Cardiac fibroblast (primary cell): ENCODE measurements around the gene KRT36.

ENCODE experiments used
- DNase-seq, 2 donors: peaks; one replicate each; pipeline versions ENCODE4 v3.0.0 to v3.0.0-alpha.2; 2010; ENCODE audit warnings: low read depth in 2 of 2
- H3K4me3 ChIP-seq, 2 donors: replicated peaks in 1 of 2; 1 replicate in 1 of 2; 2 replicates in 1 of 2; pipeline ENCODE4 v1.5.1; 2011; ENCODE audit warnings: low read depth in 2 of 2, low read length in 2 of 2, mild to moderate bottlenecking in 2 of 2, moderate library complexity in 1 of 2
- CTCF ChIP-seq: IDR thresholded peaks from one replicate; pipeline ENCODE4 v1.5.1; 2011; ENCODE audit warnings: low read depth, mild to moderate bottlenecking, low read length, inconsistent platforms

KRT36 gene

DNA sequence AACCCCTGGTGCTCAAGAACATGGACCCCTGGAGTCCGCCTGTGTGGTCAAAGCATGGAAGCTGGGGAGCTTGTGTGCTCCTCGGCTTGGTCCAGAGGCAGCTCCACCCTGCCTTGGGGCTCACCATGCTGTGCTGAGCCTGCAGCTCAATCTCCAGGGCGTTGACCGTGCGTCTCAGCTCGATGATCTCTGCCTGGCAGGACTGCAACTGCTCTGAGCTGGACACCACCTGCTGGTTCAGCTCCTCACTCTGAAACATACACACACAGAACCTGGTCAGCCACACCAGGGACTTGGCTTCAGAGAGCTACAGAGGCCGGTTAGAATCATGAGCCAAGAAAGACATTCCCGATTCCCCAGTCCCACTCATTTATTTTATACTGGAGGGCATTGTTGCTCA is 11.5 kb downstream of the KRT36 start:
- no peak overlapping the region for H3K4me3 ChIP-seq
- DNase-seq = no peak
- no peak for TF ChIP-seq CTCF

- DNase-seq = no peak
- H3K4me3 ChIP-seq = no peak overlapping the region
- TF ChIP-seq CTCF = no peak
These were observed 12.6 kb downstream of the KRT36 start for GRCh38 chr17:41476866-41477815.

DNA sequence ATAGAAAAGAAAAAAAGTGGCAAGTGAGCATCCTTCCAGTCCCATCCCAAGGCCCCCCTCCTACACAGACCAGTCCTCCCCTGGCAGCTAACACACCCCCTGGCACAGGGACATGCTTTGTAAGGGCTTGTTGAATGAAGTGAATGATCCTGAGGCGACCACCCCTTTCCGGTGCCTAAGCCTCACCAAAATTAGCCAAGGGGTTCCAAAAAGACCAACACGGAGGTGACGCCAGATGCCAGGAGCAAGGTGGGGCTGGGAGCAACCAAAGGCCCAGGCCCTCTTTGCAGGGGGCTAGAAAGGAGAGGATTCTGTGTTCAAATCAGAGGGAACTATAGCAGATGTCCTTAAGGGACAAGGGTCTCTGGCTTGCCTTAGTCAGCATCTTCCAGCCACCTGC is 14.3 kb downstream of the KRT36 start:
- TF ChIP-seq CTCF = no peak
- DNase-seq = no peak
- H3K4me3 ChIP-seq = no peak overlapping the region

DNA sequence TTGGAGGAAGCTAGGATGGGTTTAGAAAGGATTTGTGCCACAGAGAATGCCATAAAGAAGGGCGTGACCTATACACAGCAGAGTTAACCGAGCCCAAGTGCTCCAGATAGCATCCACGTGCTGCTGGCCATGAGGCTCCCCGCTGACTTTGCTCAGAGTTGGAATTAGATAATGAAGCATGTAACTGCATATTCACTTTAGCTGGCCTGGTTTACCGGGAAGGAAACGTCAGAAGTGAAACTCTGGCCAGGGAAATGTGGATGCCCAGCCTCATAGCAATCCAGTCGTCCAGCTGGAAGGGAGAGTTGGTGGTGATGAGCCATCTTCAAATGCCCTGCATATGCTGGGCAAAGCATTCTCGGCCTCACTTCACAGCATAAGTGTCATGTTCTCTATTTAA is 14.8 kb downstream of the KRT36 start:
- TF ChIP-seq CTCF = no peak
- DNase-seq = peak in 1 of 2 donors; percentile 16
- no peak overlapping the region for H3K4me3 ChIP-seq

- no peak for TF ChIP-seq CTCF
- H3K4me3 ChIP-seq = no peak overlapping the region
- DNase-seq = no peak
These were observed 21.4 kb downstream of the KRT36 start for GRCh38 chr17:41468346-41468745.

DNA sequence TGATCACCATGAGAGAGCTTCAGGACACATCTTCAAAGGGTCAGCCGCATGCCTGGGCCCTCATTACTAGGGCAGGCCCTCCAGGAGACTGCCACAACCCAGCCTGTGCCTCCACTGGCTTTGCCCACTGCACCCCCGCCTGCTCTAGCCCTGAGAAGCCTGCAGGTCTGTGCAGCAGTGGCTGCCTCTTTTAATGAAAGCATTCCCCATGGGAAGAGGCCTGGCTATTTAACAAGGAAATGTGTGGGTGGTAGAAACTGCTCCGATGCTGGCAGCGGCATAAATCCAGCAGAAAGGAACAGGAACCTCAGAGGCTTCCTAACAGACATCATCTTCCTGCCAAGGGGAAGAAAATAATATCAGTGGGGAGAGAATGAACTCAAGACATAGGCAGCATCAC is 22.1 kb downstream of the KRT36 start:
- peak in 1 of 2 donors; percentile 75 for DNase-seq
- no peak for TF ChIP-seq CTCF
- no peak overlapping the region for H3K4me3 ChIP-seq
